ENCODE data around the gene CLMN. TPM values are rescaled to one million over a fixed set of nuclear protein-coding genes. Genes with fewer than 3 reads are reported as not detected.
"Not testable (repeated sequence)": the region's sequence is repeated elsewhere in the genome, so short reads cannot be mapped to it uniquely, and the experiment has no call there.

CLMN gene
- total RNA-seq, 2 donors from 2014 or later, result 2.6 to 3.5 TPM

DNA sequence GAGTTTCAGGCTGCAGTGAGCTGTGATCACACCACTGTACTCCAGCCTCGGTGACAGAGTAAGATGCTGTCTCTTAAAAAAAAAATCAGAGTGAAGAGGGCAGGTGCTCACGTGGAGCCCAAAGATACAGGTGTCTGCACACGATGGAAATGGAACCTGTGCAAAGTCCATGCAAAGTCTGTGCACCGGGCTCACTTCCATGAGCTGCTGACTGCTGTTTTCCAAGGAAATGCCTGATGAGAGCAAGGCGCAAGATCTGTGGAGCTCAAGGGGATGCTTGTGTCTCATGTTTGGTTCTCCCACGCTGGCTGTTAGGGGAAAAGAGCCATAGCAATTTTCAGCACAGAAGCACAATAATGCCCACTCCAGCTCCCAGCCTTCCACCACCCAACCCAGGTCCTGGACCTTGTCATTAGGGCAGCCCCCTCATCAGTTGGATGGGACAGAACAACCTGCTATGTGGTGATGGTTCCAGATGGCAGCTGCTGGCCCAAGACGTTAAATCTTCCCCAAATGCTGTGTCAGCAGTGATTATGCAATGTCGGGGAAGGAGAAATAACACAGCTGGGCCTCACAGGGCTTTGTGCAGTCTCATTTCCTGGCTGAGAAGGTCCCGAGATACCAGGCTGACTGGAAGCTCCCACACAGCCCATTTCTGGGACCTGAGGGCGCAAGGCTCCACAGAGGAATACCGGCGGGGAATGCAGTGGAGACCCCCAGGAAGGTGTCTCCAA, 134.5 kb downstream of the CLMN start:
- Mint-ChIP-seq H3K27ac (peak overlapping the region; percentile 59 to 92), H3K4me3 (peak overlapping the region; percentile 75), H3K36me3 (peaks cover 4% of the 10 kb centered on the region), H3K27me3 (peaks cover 24 to 26% of the 10 kb centered on the region in 2 donors), H3K4me1 (ENCODE audit: low read depth in 2 of 2) (peaks cover 5 to 7% of the 10 kb centered on the region in 2 donors), H3K9me3 (no peaks in the 10 kb centered on the region)
- DNase-seq (ENCODE audit: low spot score), result no peak
- peak; percentile 71 to 73 for ATAC-seq

DNA sequence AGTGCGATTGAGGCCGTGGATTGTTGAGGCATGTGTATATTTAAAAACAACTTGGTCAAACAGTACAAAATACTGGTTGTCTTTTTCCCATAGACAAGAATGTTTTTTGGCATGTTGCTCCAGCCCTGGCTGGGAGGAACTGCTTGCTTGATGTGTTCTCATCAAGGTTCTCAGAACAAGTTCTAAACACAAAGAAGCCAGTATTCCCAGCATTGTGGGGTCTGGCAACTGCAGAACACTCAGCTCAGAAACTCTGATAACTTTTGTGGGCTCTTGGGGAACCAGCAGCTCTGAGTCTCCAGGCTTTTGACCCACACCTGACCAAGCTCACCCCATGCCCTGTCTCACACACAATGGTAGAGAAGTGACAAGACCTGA, 135.3 kb downstream of the CLMN start:
- Mint-ChIP-seq H3K27me3 (peaks cover 16 to 22% of the 10 kb centered on the region in 2 donors), H3K27ac (peak overlapping the region in 1 of 2 donors; percentile 72), H3K4me1 (ENCODE audit: low read depth in 2 of 2) (peaks cover 5 to 7% of the 10 kb centered on the region in 2 donors), H3K36me3 (peaks cover 4% of the 10 kb centered on the region), H3K9me3 (no peaks in the 10 kb centered on the region), H3K4me3 (no peak overlapping the region)
- ATAC-seq, result no peak
- no peak for DNase-seq (ENCODE audit: low spot score)

DNA sequence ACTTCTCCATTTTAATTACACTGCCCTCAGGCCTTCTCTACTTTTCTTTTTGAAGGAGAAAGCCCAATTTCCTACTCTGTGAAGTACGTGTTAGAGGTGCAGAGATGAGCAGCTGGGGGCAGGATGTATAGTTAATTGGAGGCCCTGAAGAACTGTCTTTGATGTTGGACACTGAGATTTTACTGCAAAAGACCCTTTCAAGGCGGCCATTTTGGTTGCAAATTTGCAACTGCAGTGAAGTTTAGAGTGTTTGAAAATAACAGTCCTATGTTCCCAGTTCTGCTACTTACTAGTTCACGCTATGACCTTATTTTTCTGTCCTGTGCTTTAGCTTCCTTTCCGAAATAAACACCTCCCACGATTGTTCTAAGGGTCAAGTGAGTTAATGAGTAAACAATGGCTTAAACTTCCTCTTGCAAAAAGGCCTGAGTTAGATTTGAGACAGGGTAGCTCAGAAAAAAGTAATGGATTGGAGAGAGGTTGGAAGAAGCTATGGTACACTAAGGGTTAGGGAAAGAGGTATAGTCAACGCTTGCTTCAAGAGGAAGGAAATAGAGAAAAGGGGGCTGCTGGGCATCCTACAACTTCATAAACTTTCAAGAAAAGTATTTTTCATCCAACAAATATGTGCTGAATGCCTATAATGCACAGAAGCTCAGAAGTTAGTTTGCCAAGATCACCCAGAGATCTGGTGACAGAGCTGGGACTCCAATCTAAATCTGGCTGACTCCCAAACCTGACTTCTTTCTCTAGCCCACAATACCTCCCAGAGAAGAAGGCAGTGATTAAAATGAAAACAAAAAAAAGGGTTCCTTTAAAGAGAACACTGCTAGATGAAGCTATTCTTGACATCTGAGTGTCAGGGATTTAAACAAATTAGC, 135.9 kb downstream of the CLMN start:
- Mint-ChIP-seq H3K27me3 (peaks cover 16 to 22% of the 10 kb centered on the region in 2 donors), H3K27ac (no peak overlapping the region), H3K4me1 (ENCODE audit: low read depth in 2 of 2) (peaks cover 5 to 7% of the 10 kb centered on the region in 2 donors), H3K4me3 (no peak overlapping the region), H3K36me3 (peaks cover 4% of the 10 kb centered on the region), H3K9me3 (no peaks in the 10 kb centered on the region)
- ATAC-seq (no peak), DNase-seq (ENCODE audit: low spot score) (no peak)

DNA sequence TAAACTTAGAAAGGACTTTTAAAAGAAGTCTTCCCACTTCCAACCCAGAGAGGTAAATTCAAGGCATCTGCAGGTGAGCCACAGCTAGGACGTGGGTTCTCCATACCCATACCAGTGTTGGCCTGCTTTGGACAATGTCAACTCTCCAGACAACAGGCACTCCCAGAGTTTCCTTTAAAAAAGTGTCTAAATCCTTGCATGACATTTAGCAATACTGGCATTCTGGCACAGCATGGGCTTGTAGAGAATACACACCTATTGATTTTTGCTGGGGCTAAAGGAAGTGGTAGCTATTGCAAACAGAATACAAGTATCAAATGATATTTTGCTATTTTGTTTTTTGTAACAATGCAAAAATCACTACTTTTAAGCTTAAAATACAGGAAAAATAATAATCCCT, 136.6 kb downstream of the CLMN start:
- no peak overlapping the region for H3K4me3 Mint-ChIP-seq
- H3K4me1 Mint-ChIP-seq (ENCODE audit: low read depth in 2 of 2), result peaks cover 5 to 7% of the 10 kb centered on the region in 2 donors
- H3K27me3 Mint-ChIP-seq, result peaks cover 12 to 18% of the 10 kb centered on the region in 2 donors
- H3K9me3 Mint-ChIP-seq, result no peaks in the 10 kb centered on the region
- no peak overlapping the region for H3K27ac Mint-ChIP-seq
- no peak for ATAC-seq
- H3K36me3 Mint-ChIP-seq, result peaks cover 3% of the 10 kb centered on the region
- no peak for DNase-seq (ENCODE audit: low spot score)

DNA sequence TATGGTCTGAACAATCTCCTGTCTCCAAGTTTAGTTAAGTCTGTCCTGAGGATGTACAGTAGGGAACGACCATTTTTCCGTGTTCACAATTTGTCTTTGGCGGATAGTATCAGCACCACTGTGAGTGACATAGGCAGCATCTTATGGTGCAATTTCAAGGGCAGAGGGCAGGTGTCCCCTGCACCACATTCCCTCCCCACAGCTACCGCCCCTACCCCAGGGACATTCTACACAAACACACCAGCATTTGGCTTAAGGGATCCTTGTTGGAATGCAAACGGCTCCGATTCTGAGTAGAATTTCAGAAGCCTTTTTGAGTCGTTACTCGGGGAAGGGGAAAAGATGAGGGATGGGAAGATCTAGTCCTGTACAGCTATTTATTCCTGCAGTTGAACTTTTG, 137.3 kb downstream of the CLMN start:
- Mint-ChIP-seq H3K4me3 (no peak overlapping the region), H3K27ac (no peak overlapping the region), H3K36me3 (no peaks in the 10 kb centered on the region), H3K27me3 (peaks cover 7 to 18% of the 10 kb centered on the region in 2 donors), H3K4me1 (ENCODE audit: low read depth in 2 of 2) (peaks cover 5 to 7% of the 10 kb centered on the region in 2 donors), H3K9me3 (no peaks in the 10 kb centered on the region)
- DNase-seq (ENCODE audit: low spot score), result no peak
- no peak for ATAC-seq

DNA sequence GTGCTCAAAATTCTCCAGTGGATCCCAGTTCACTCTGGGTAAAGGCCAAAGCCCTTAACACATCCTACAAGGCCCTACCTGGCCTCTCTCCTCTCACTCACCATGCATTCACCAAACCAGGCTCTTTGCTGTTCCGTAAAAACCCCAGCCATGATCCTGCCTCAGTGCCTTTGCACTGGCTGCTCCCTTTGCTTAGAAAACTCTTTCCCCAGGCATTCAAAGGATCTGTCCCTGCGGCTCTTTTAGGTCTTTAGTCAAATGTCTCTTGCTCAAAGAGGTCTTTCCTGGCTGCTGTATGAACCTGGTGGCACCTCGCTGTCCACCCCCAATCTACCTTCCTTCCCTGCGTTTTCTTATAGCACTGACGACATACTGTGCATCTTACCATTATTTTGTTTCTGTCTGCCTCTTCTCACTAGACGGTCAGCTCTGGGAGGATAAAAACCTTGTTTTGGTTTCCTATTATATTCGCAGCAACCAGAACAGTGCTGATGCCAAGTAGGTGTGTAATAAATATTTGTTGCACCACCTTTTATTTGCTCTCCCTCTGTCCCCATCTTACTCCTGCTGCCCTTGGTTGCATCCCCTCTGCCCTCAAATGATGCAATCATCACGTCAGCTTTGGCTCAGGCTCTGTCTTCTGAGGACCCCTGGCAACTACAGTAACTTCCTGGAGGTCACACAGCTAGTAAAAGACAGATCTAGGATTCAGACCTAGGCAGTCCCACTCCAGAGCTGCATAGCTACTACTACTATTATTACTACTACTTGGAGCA, 138.6 kb downstream of the CLMN start:
- DNase-seq (ENCODE audit: low spot score) (no peak), ATAC-seq (no peak)
- H3K27ac Mint-ChIP-seq, result no peak overlapping the region
- H3K9me3 Mint-ChIP-seq, result no peaks in the 10 kb centered on the region
- H3K27me3 Mint-ChIP-seq, result peaks cover 0 to 11% of the 10 kb centered on the region in 2 donors
- H3K4me1 Mint-ChIP-seq (ENCODE audit: low read depth in 2 of 2), result peaks cover 5 to 7% of the 10 kb centered on the region in 2 donors
- no peak overlapping the region for H3K4me3 Mint-ChIP-seq
- no peaks in the 10 kb centered on the region for H3K36me3 Mint-ChIP-seq

DNA sequence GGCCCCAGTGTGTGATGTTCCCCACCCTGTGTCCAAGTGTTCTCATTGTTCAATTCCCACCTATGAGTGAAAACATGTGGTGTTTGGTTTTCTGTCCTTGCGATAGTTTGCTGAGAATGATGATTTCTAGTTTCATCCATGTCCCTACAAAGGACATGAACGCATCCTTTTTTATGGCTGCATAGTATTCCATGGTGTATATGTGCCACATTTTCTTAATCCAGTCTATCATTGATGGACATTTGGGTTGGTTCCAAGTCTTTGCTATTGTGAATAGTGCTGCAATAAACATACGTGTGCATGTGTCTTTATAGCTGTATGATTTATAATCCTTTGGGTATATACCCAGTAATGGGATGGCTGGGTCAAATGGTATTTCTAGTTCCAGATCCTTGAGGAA, 144.0 kb downstream of the CLMN start:
- not testable (repeated sequence) for H3K9me3 Mint-ChIP-seq; H3K27me3 Mint-ChIP-seq; H3K36me3 Mint-ChIP-seq; H3K27ac Mint-ChIP-seq; DNase-seq (ENCODE audit: low spot score); ATAC-seq; H3K4me3 Mint-ChIP-seq
- H3K4me1 Mint-ChIP-seq (ENCODE audit: low read depth in 2 of 2), result peaks cover 13 to 15% of the 10 kb centered on the region in 2 donors

DNA sequence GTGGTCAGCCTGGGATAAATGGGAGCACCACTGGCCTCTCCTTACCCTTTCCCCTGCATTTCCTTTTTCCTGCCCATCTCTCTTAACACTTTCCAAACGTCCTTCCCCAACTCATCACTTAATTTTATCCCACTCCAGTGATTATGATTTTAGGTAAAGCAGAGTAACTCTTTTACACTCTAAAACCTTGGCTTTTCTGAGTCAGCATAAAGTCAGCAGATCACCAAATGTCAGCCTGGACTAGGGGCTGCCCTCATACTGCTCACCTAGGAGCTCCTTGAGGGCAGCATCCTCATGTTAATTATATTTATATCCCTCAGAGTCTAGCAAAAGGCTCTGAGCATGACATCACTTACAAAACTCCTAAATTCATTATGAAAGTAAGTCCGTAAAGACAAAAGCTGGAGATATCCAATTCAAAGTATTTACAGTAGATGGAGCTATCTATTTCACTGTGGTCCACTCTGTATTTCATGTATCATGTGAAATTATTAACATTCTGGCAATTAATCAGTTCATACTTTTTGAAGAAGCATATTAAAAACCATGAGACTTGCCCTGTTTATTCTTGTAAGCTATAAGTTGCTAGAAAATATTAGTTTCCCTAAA, 145.4 kb downstream of the CLMN start:
- ATAC-seq (peak in 1 of 2 donors; percentile 20), DNase-seq (ENCODE audit: low spot score) (no peak)
- Mint-ChIP-seq H3K4me3 (peak overlapping the region; percentile 54), H3K9me3 (no peaks in the 10 kb centered on the region), H3K27me3 (peaks cover 0 to 2% of the 10 kb centered on the region in 2 donors), H3K4me1 (ENCODE audit: low read depth in 2 of 2) (peaks cover 13 to 15% of the 10 kb centered on the region in 2 donors), H3K36me3 (no peaks in the 10 kb centered on the region), H3K27ac (peak overlapping the region in 1 of 2 donors; percentile 11)

DNA sequence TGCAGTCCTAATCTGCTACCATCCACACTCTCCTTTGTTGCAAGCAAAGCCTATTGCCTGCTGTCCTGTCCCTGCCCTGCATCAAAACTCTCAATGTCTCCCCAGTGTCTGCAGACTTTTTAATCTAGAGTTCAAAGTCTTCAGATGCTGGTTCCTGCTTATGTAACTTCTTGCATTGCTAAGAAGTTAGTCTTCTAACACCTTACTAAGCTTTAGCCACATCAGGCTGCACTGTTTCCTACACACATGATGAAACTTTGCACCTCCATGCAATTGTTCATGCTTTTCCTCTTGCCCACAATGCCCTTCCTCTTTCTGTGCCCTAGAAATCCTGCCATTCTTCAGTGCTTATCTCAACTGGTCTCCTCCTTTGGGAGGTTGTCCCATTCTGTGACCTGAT, 146.2 kb downstream of the CLMN start:
- Mint-ChIP-seq H3K9me3 (no peaks in the 10 kb centered on the region), H3K27ac (peak overlapping the region in 1 of 2 donors; percentile 11), H3K4me1 (ENCODE audit: low read depth in 2 of 2) (peaks cover 13 to 15% of the 10 kb centered on the region in 2 donors), H3K36me3 (no peaks in the 10 kb centered on the region), H3K4me3 (peak overlapping the region; percentile 54), H3K27me3 (peaks cover 0 to 2% of the 10 kb centered on the region in 2 donors)
- no peak for DNase-seq (ENCODE audit: low spot score)
- ATAC-seq, result peak; percentile 49 to 86

DNA sequence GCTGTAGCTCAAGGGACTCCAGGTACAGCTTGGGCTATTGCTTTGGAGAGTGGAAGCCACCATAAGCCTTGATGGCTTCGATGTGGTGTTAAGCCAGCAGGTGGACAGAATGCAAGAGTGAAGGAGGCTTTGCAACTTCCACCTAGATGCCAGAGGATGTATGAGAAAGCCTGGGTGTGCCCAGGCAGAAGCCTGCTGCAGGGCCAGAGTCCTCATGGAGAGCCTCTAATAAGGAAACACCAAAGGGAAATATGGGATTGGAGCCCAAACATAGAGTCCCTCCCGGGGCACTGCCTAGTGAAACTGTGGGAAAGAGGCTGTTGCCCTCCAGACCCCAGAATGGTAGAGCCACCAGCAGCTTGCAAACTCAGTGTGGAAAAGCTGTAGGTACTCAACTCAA, 152.5 kb downstream of the CLMN start:
- Mint-ChIP-seq H3K4me3 (no peak overlapping the region), H3K4me1 (ENCODE audit: low read depth in 2 of 2) (peaks cover 0 to 3% of the 10 kb centered on the region in 2 donors), H3K27me3 (no peaks in the 10 kb centered on the region), H3K36me3 (peaks cover 12% of the 10 kb centered on the region), H3K9me3 (peaks cover 5% of the 10 kb centered on the region), H3K27ac (no peak overlapping the region)
- ATAC-seq (no peak), DNase-seq (ENCODE audit: low spot score) (no peak)

DNA sequence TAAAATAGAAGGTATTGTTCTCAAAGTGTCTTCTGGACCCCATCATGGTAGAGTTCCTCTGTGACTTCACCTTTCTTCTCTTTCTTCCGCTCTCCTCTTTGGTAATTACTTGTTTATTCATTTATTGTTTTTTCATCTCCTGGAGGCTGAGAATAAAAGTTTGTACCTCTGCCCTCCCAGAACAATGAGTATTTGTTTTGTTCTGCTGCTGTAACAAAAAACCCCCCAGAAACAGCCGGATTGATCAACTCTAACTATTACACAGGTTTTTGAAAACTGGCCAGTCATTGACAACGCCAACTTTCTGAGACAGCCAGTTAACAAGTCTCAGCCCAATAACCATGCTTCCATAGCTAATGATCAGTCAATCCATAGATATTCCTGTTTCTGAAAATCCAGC, 154.2 kb downstream of the CLMN start:
- H3K27me3 Mint-ChIP-seq, result no peaks in the 10 kb centered on the region
- DNase-seq (ENCODE audit: low spot score) (no peak), ATAC-seq (no peak)
- peaks cover 12% of the 10 kb centered on the region for H3K36me3 Mint-ChIP-seq
- H3K4me3 Mint-ChIP-seq, result no peak overlapping the region
- peaks cover 5% of the 10 kb centered on the region for H3K9me3 Mint-ChIP-seq
- no peak overlapping the region for H3K27ac Mint-ChIP-seq
- H3K4me1 Mint-ChIP-seq (ENCODE audit: low read depth in 2 of 2), result peaks cover 0 to 3% of the 10 kb centered on the region in 2 donors

DNA sequence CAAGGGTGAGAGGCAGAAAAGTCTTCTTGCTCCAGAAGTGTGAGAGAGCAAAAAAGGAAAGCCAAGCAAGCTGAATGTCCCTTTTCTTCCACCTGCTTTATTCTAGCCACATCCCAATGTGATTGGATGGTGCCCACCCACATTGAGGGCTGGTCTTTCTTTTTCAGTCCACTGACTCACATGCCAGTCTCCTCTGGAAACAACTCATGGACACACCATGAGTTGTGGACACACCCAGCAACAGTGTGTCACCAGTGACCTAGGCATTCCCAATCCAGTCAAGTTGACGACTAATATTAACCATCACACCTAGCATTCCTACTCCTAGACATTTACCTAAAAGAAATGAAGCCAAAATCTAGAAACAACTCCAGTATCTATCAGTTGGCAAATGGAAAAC, 155.2 kb downstream of the CLMN start:
- H3K27ac Mint-ChIP-seq, result no peak overlapping the region
- H3K4me1 Mint-ChIP-seq (ENCODE audit: low read depth in 2 of 2), result peaks cover 0 to 3% of the 10 kb centered on the region in 2 donors
- peaks cover 5% of the 10 kb centered on the region for H3K9me3 Mint-ChIP-seq
- H3K27me3 Mint-ChIP-seq, result no peaks in the 10 kb centered on the region
- no peak for ATAC-seq
- H3K36me3 Mint-ChIP-seq, result peaks cover 12% of the 10 kb centered on the region
- DNase-seq (ENCODE audit: low spot score), result no peak
- no peak overlapping the region for H3K4me3 Mint-ChIP-seq

DNA sequence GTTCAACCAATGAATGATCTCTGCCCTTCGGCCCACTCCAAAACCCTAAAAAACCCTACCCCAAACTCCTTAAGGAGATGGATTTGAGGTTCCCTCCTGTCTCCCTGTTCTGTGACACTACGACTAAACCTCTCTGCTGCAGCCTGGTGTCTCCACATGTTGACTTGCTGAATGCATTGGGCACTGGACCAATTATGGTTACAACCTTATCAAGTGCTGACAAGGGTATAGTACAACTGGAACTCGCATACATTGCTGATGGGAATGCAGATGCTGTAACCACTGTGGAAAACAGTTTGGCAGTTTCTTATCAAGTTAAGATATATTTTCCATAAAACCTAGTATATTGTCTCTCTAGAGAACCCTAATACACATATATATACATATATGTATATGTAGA, 156.0 kb downstream of the CLMN start:
- Mint-ChIP-seq H3K4me1 (ENCODE audit: low read depth in 2 of 2) (peaks cover 0 to 3% of the 10 kb centered on the region in 2 donors), H3K27me3 (no peaks in the 10 kb centered on the region), H3K9me3 (peaks cover 5% of the 10 kb centered on the region), H3K36me3 (peaks cover 12% of the 10 kb centered on the region), H3K27ac (peak overlapping the region in 1 of 2 donors; percentile 13), H3K4me3 (no peak overlapping the region)
- ATAC-seq, result no peak
- DNase-seq (ENCODE audit: low spot score), result no peak
